ACC112 (cell line): ENCODE data around the gene SHISA6.

Experiments used
- H2AFZ ChIP-seq: fragments of 200-600 bp; sonication (generic); one replicate; pipeline ENCODE4 v1.6.0; 2017; ENCODE audit warnings: antibody characterized with exemption, low read length; ENCODE audit not compliant: unreplicated experiment
- H3K27ac ChIP-seq: fragments of 200-600 bp; sonication (generic); 2 replicates; pipeline ENCODE4 v1.5.1; 2014; ENCODE audit warnings: low read depth, mild to moderate bottlenecking, antibody characterized with exemption, low read length, moderate library complexity
- H3K27me3 ChIP-seq: fragments of 200-600 bp; sonication (generic); 2 replicates; pipeline ENCODE4 v1.6.1; 2014; ENCODE audit warnings: mild to moderate bottlenecking, antibody characterized with exemption, low read length, moderate library complexity, mixed read lengths; ENCODE audit not compliant: insufficient read depth
- H3K36me3 ChIP-seq: fragments of 200-600 bp; sonication (generic); 2 replicates; pipeline ENCODE4 v1.6.1; 2016; ENCODE audit warnings: mild to moderate bottlenecking, antibody characterized with exemption, low read length, moderate library complexity, mixed read lengths; ENCODE audit not compliant: insufficient read depth
- H3K4me1 ChIP-seq: fragments of 200-600 bp; sonication (generic); one replicate; pipeline ENCODE4 v1.6.1; 2016; ENCODE audit warnings: low read length, mixed read lengths; ENCODE audit not compliant: insufficient read depth, unreplicated experiment, control insufficient read depth
- H3K4me3 ChIP-seq: fragments of 200-600 bp; sonication (generic); 2 replicates; pipeline ENCODE4 v1.5.1; 2014; ENCODE audit warnings: mild to moderate bottlenecking, low read depth, low read length
- H3K79me2 ChIP-seq: fragments of 200-600 bp; sonication (generic); one replicate; pipeline ENCODE4 v1.6.0; 2016; ENCODE audit warnings: low read length; ENCODE audit not compliant: control insufficient read depth, unreplicated experiment, insufficient read depth

SHISA6 gene

DNA sequence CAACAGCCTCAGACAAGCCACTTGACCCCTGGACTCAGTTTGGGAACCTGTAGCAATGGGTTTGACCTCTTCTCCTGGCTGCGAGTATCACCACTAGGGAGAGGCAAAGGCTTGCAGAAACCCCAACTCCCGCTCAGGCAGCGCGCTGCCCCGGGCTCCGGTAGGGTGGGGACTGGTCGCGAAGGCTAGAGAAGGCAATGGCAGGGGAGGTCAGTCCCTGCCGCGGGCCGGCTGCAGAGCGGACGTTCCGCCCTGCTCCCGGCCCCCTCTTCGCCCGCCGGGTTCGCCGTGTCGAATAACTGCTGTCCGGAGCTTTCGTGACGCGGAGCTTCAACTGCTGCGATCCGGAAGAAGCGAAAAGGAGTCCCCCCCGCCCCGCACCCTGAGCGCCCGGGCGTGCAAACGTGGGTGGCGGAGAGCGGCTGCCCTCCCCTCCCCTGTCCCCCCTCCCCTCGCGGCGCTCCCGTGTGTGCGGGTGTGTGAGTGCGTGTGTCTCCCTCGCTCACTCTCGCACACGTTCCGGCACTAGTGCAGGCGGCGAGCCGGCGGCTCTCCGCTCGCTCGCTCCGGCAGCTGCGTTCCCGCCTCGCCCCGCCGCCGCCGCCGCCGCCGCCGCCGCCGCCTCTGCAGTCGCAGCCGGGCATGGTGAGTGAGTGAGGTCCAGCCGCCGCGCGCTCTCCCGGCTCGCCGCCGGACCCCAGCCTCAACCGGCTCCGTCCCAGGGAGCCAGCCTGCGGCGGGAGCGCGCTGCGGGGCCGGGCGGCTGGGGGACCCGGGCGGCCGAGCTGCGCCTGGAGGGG is 772 bp upstream of the SHISA6 start:
- H3K27me3 ChIP-seq: peaks cover 9% of the 10 kb centered on the region
- H3K4me3 ChIP-seq: no peak overlapping the region
- H3K27ac ChIP-seq: no peak overlapping the region

DNA sequence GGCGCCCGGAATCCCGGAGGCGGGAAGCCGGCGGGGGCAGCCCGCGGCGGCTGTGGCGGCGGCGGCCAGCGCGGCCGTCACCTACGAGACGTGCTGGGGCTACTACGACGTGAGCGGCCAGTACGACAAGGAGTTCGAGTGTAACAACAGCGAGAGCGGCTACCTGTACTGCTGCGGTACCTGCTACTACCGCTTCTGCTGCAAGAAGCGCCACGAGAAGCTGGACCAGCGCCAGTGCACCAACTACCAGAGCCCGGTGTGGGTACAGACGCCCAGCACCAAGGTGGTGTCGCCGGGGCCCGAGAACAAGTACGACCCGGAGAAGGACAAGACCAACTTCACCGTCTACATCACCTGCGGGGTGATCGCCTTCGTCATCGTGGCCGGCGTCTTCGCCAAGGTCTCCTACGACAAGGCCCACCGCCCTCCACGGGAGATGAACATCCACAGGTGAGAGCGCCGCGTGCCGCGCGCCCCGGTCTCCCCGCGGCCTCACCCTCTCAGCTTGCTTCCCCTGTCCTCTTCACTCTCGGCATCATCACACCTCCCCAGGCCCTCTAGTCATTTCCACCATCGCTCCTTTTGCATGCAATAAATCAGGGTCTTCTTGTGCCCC is 706 bp downstream of the SHISA6 start:
- Histone ChIP-seq H3K79me2 (no peaks in the 10 kb centered on the region), H3K4me3 (no peak overlapping the region), H2AFZ (no peak overlapping the region), H3K27me3 (peaks cover 9% of the 10 kb centered on the region), H3K4me1 (no peaks in the 10 kb centered on the region), H3K27ac (no peak overlapping the region), H3K36me3 (no peaks in the 10 kb centered on the region)

More for the DNA sequence above, 772 bp upstream of the SHISA6 start:
- Histone ChIP-seq H3K4me1 (no peaks in the 10 kb centered on the region), H2AFZ (no peak overlapping the region), H3K79me2 (no peaks in the 10 kb centered on the region), H3K36me3 (no peaks in the 10 kb centered on the region)

DNA sequence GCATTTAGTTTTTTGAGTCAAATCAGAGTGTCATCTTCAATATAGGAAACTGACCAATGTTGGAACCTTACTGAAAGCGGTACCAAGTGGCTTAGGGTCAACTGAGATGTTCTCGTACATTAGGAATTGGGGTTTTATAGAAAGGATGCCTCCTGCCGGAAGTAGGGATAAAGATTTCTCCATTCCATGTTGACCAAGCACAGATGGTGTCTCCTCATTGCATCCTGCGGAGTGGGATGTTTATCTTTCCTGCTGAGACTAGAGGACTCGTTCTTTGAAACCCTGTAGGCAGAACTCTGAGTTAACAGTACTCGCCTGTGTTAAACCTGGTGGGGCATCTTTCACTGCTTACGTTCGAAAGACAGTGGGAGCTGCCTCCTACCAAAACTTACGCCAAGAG is 1.4 kb downstream of the SHISA6 start:
- Histone ChIP-seq H3K27me3 (peaks cover 9% of the 10 kb centered on the region), H2AFZ (no peak overlapping the region), H3K4me1 (no peaks in the 10 kb centered on the region), H3K36me3 (no peaks in the 10 kb centered on the region), H3K4me3 (no peak overlapping the region), H3K79me2 (no peaks in the 10 kb centered on the region), H3K27ac (no peak overlapping the region)

DNA sequence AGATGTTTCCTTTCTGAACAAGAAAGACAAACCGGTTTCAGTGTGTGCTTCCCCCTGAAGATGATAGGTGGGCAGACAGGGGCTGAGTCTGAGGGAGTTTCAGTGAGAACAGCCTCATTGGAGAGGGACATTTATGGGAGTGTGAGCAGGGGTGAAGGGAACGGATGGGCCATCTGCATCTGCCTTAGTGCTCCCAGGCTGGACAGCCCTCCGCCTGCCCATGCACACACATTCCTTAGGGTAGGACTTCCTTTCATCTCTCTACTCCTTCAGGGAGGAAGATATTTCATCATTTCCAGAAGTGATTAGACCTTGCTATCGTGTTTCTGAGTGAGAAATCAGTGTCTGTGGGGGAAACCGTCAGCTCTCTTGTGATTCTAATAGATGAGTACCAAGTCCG is 3.8 kb downstream of the SHISA6 start:
- Histone ChIP-seq H3K27ac (no peak overlapping the region), H2AFZ (no peak overlapping the region), H3K79me2 (no peaks in the 10 kb centered on the region), H3K36me3 (no peaks in the 10 kb centered on the region), H3K27me3 (peaks cover 9% of the 10 kb centered on the region), H3K4me1 (no peaks in the 10 kb centered on the region), H3K4me3 (no peak overlapping the region)

DNA sequence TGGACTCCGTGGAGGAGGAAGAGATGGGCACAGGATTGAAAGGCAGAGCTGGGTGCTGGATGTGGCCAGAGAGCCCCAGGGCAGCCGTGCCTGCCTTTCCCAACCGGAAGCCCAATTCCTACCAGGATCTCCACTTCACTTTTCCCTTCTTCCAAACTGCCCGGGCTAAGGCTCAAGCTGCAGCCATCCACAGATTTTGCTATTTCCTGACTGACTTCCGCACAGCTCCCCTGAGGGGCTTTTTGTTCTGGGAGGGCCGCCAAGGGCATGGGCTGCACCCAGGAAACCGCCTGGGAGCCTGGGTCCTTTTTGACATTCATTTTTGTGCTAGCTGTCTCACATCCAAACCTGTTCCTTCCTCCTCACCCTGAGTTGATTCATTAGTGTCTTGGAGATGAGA is 4.2 kb downstream of the SHISA6 start:
- Histone ChIP-seq H2AFZ (no peak overlapping the region), H3K4me1 (no peaks in the 10 kb centered on the region), H3K79me2 (no peaks in the 10 kb centered on the region), H3K27me3 (peaks cover 9% of the 10 kb centered on the region), H3K36me3 (no peaks in the 10 kb centered on the region), H3K27ac (no peak overlapping the region), H3K4me3 (no peak overlapping the region)

DNA sequence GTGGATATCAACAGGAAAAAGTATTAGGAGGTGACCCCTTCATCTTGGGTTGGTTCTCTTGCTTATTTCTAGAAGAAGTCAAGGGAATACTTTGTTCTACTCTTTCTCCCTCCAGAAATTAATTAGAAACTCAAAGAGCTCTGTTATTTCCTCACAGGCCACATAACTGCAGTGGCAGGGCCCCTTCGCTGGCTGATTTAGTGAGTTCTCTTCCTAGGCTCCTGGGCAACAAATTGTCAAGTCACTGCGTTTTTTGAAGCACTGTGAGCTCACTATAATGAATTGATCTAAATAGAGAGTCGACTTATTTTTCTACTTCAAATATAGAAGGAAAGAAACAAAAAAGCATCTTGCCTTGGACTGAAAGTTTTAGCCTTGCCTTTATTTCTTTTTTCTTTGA is 4.8 kb downstream of the SHISA6 start:
- no peaks in the 10 kb centered on the region for H3K4me1 ChIP-seq
- no peaks in the 10 kb centered on the region for H3K79me2 ChIP-seq
- H3K4me3 ChIP-seq: no peak overlapping the region
- H3K27me3 ChIP-seq: peaks cover 9% of the 10 kb centered on the region
- H2AFZ ChIP-seq: no peak overlapping the region
- H3K27ac ChIP-seq: no peak overlapping the region
- no peaks in the 10 kb centered on the region for H3K36me3 ChIP-seq

DNA sequence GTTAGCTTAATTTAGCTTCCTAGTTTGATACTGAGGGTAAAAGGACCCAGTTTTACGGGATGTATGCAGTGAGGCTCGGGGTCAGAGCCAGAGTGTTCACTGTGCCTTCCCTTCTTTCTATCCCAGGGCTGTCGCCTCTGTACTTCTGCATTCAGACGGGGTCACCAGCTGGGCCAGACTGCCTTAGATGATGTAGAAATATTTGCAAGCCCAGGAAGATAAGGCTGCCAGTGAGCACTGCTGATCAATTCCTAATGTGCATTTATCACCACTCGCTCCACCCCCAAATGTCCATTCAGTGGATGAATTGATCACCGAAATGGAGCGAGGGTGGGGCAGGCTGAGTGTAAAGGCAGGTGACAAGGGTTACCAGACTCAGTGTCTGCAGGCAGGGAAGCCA is 9.1 kb downstream of the SHISA6 start:
- Histone ChIP-seq H3K4me3 (no peak overlapping the region), H3K4me1 (no peaks in the 10 kb centered on the region), H3K27ac (no peak overlapping the region), H2AFZ (no peak overlapping the region), H3K36me3 (no peaks in the 10 kb centered on the region), H3K79me2 (no peaks in the 10 kb centered on the region), H3K27me3 (no peaks in the 10 kb centered on the region)

DNA sequence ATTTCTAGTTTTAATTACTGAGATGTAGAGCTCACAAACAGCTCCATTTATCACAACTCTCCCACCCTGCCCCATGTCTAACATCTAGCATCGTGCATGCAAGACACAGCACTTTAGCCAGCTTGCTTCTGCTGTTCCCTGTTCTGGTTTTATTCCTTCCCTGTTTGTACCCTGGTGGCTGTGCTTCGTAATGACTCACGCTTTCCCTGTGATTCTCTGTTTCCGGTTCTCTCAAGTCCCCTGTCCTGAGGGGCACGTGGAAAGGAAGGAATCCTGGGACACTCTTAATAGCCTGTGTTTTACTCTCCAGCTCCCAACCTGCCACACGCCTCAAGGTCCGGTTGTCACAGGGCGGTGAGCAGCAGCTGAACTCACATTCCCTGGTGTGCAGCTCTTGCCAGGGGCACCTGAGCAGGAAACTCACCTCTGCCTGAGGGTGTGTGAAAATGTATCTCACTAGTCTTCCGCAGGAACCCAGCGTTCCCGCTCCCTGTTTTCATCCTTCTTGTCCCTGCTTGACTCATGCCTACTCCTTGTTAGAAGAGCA is 10.6 kb downstream of the SHISA6 start:
- no peaks in the 10 kb centered on the region for H3K79me2 ChIP-seq
- no peaks in the 10 kb centered on the region for H3K36me3 ChIP-seq
- H3K4me1 ChIP-seq: no peaks in the 10 kb centered on the region
- H2AFZ ChIP-seq: no peak overlapping the region
- no peaks in the 10 kb centered on the region for H3K27me3 ChIP-seq
- H3K27ac ChIP-seq: no peak overlapping the region
- no peak overlapping the region for H3K4me3 ChIP-seq

DNA sequence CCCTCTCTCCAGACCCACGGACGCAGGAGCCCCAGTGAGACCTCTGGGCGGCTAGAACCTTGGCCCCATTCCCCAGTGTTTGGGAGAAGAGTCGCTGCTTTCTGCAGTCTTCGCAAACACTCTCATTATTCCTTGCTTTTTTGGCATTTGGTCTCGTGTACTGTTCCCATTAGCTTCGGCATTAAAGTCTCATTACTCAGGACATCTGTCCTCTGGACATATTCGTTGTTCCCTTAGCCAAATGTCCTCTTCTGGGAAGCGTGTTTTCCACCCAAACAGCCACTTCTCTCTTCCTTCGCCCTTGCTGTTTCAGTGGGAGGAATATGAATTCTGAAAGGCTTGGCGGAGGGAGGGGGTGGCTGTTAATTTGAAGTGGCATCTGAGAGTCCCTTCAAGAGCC is 11.1 kb downstream of the SHISA6 start:
- Histone ChIP-seq H2AFZ (no peak overlapping the region), H3K27ac (no peak overlapping the region), H3K4me1 (no peaks in the 10 kb centered on the region), H3K27me3 (no peaks in the 10 kb centered on the region), H3K79me2 (no peaks in the 10 kb centered on the region), H3K36me3 (no peaks in the 10 kb centered on the region), H3K4me3 (no peak overlapping the region)

DNA sequence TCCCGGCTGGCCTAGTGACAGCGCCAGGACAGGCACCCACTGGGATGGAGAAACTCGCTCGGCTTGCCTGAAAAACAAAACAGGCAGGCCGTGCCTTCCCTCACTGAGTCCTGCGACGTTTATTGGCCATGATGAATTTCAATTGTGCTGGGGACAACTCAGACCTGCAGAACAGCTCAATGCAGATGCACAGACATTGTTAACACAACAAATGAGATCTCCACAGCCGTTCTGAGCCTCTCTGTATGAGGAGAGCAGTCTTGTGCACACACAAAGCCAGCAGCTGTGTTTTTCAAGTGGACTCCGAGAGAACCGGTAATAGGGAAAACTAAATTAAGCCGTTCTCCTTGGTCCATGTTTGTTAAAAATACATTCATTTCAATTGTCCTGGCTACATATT is 15.9 kb downstream of the SHISA6 start:
- H3K4me1 ChIP-seq: no peaks in the 10 kb centered on the region
- no peak overlapping the region for H3K4me3 ChIP-seq
- H3K79me2 ChIP-seq: no peaks in the 10 kb centered on the region
- H3K27me3 ChIP-seq: no peaks in the 10 kb centered on the region
- H2AFZ ChIP-seq: no peak overlapping the region
- H3K36me3 ChIP-seq: no peaks in the 10 kb centered on the region
- H3K27ac ChIP-seq: no peak overlapping the region
